GM12873 (cell line): ENCODE data around the gene PCNA.

ENCODE experiments used
- CTCF ChIP-seq: IDR thresholded peaks from 2 replicates; pipeline ENCODE4 v1.5.1; 2012; ENCODE audit warnings: low read depth, mild to moderate bottlenecking, moderate library complexity, low read length, control low read depth; ENCODE audit not compliant: insufficient read depth; ENCODE audit errors: missing control alignments

PCNA gene

GRCh38 chr20:5077761-5078387 is 41.9 kb downstream of the PCNA start:
- TF ChIP-seq CTCF, result no peak

- TF ChIP-seq CTCF, result no peak
Observed at GRCh38 chr20:5074232-5074674, 45.5 kb downstream of the PCNA start.

- no peak for TF ChIP-seq CTCF
Observed at GRCh38 chr20:5073660-5074231, 46.0 kb downstream of the PCNA start.

GRCh38 chr20:5072756-5073659 is 46.8 kb downstream of the PCNA start:
- no peak for TF ChIP-seq CTCF

- no peak for TF ChIP-seq CTCF
Observed at GRCh38 chr20:5070570-5070969, 49.2 kb downstream of the PCNA start.

GRCh38 chr20:5070081-5070480 is 49.7 kb downstream of the PCNA start:
- TF ChIP-seq CTCF, result no peak
